ENCODE results near the gene PAN2.
"Not testable (repeated sequence)": the region's sequence is repeated elsewhere in the genome, so short reads cannot be mapped to it uniquely, and the experiment has no call there.

GRCh38 chr12:56272468-56272867, 61.3 kb downstream of the PAN2 start:
- not testable (repeated sequence) for TF ChIP-seq CTCF (IDR thresholded peaks at IDR 0.05); TCF7L2 (IDR thresholded peaks at IDR 0.05; ENCODE audit: low read depth, low read length)
